ES-I3 (cell line): Measurements from ENCODE around the gene NR1I3.
A peak's percentile ranks its signal among the peaks of the same experiment; 100 is the strongest.
"Not testable (repeated sequence)": the region's sequence is repeated elsewhere in the genome, so short reads cannot be mapped to it uniquely, and the experiment has no call there.

ENCODE experiments used
- H3K36me3 ChIP-seq: 2 replicates; pipeline ENCODE4 v1.6.1; 2013; ENCODE audit warnings: mild to moderate bottlenecking, low read length, control low read depth, moderate library complexity; ENCODE audit not compliant: insufficient read depth
- H3K4me1 ChIP-seq: 2 replicates; pipeline ENCODE4 v1.6.1; 2013; ENCODE audit warnings: mild to moderate bottlenecking, control low read depth, low read length; ENCODE audit not compliant: insufficient read depth
- H3K9ac ChIP-seq: 2 replicates; pipeline ENCODE4 v1.6.1; 2013; ENCODE audit warnings: low read depth, mild to moderate bottlenecking, low read length, moderate library complexity
- H3K9me3 ChIP-seq: 2 replicates; pipeline ENCODE4 v1.6.1; 2013; ENCODE audit warnings: mild to moderate bottlenecking, low read length, moderate library complexity; ENCODE audit not compliant: control insufficient read depth, insufficient read depth

The NR1I3 gene

GRCh38 chr1:161259345-161259702 is 21.3 kb upstream of the NR1I3 start:
- peak overlapping the region; percentile 58; the same call in 1 of the 2 replicates for H3K9ac ChIP-seq
- H3K36me3 ChIP-seq = no peaks in the 10 kb centered on the region
- H3K4me1 ChIP-seq = 0 out of 2 replicates have a peak, but pooled peaks cover 5% of the 10 kb centered on the region
- 0 out of 2 replicates have a peak, but pooled peaks cover 2% of the 10 kb centered on the region for H3K9me3 ChIP-seq

DNA sequence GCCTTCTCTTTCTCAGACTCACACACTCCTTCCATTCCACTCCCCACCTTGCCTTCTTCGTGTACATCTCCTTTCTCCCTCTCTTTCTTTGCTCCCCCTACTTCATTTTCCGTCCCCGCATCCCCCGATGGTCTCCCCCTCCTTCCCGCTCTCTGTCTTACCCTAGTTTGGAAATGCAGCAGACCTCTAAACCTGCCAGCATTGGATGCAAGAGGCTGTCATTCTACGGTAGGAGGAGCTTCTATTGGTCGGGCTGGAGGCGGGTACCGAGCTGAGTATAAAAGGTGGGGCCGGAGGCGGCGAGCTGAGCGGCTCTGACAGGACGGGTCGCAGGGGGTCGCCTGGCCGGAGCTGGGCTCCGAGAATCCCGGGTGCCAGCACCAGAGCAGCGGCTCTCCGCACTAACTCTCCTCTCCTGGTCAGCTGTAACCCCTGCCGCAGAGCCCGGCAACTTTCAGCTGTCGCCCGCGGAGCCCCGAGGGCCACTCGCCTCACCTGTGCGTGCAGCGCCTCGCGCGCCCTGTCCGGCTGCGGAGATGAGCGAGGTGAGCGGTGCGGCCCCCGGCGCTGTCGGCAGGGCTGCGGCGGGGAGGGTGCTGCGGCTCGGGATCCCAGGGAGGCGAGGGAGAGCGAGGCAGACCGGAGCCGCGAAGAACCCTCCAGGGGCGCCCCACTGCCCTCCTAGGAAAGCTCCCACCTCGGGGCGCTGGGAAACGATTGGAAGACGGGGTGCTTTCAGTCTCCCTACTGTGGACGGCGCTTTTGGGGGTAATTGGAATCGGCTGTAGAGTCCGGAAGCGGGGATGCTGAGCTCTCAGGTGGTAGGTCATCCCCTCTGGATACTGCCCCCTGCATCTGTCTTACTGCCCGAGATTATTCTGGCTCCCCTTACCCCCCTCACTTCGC is 20.7 kb upstream of the NR1I3 start, which contains the start of gene PCP4L1:
Gene PCP4L1, plus strand, starts transcription at position 307 of the 906 bp plus-strand sequence. Its CDS starts 230 bp downstream, at position 537.
- Histone ChIP-seq H3K9ac (peak within 1 kb of the TSS; percentile 58; the same call in 1 of the 2 replicates), H3K36me3 (no peaks in the 10 kb centered on the region), H3K9me3 (0 out of 2 replicates have a peak, but pooled peaks cover 2% of the 10 kb centered on the region), H3K4me1 (0 out of 2 replicates have a peak, but pooled peaks cover 5% of the 10 kb centered on the region)

DNA sequence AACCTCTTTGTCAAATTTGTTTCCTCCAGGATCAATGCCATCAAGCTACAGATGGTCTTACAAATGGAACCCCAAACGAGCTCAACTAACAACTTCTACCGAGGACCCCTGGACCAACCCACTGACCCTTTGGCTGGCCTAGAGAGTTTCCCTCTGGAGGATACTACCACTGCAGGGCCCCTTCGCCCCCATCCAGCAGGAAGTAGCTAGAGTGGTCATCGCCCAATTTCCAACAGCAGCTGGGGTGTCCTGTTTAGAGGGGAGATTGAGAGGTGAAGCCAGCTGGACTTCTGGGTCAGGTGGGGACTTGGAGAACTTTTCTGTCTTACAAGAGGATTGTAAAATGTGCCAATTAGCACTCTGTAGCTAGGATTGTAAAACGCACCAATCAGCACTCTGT is 19.1 kb upstream of the NR1I3 start:
- not testable (repeated sequence) for H3K9ac ChIP-seq, H3K36me3 ChIP-seq, H3K9me3 ChIP-seq, H3K4me1 ChIP-seq

- H3K9me3 ChIP-seq, H3K9ac ChIP-seq, H3K36me3 ChIP-seq, H3K4me1 ChIP-seq: not testable (repeated sequence)
These were observed 18.0 kb upstream of the NR1I3 start for GRCh38 chr1:161255955-161256520.

GRCh38 chr1:161255302-161255701 is 17.3 kb upstream of the NR1I3 start:
- not testable (repeated sequence) for H3K9me3 ChIP-seq, H3K36me3 ChIP-seq, H3K9ac ChIP-seq, H3K4me1 ChIP-seq

DNA sequence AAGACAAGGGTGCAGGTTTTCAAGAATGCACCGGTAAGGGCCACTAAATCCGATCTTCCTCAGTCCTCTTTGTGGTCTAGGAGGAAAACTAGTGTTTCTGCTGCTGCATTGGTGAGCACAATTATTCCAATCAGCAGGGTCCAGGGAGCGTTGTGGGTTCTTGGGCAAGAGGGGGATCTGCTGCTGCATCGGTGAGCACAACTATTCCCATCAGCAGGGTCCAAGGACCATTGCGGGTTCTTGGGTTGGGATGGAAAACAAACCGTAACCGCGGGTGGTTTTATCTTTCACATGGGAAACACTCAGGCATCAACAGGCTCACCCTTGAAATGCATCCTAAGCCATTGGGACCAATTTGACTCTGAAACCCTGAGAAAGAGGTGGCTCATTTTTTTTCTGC is 13.6 kb upstream of the NR1I3 start:
- H3K4me1 ChIP-seq = no peaks in the 10 kb centered on the region
- H3K9me3 ChIP-seq = no peaks in the 10 kb centered on the region
- H3K9ac ChIP-seq = no peak overlapping the region

GRCh38 chr1:161250829-161251228 is 12.8 kb upstream of the NR1I3 start:
- H3K9me3 ChIP-seq = no peaks in the 10 kb centered on the region
- no peaks in the 10 kb centered on the region for H3K36me3 ChIP-seq
- H3K4me1 ChIP-seq = no peaks in the 10 kb centered on the region
- no peak overlapping the region for H3K9ac ChIP-seq

More for the DNA sequence above, 13.6 kb upstream of the NR1I3 start:
- H3K36me3 ChIP-seq = no peaks in the 10 kb centered on the region

DNA sequence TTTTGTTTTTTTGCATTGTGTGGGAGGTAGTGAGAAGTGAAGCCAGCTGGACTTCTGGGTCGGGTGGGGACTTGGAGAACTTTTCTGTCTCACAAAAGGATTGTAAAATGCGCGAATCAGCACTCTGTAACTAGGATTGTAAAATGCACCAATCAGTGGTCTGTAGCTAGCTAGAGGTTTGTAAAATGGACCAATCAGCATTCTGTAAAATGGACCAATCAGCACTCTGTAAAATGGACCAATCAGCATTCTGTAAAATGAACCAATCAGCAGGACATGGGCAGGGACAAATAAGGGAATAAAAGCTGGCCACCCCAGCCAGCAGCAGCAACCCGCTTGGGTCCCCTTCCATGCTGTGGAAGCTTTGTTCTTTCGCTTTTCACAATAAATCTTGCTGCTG is 12.1 kb upstream of the NR1I3 start:
- not testable (repeated sequence) for H3K9ac ChIP-seq, H3K36me3 ChIP-seq, H3K9me3 ChIP-seq

DNA sequence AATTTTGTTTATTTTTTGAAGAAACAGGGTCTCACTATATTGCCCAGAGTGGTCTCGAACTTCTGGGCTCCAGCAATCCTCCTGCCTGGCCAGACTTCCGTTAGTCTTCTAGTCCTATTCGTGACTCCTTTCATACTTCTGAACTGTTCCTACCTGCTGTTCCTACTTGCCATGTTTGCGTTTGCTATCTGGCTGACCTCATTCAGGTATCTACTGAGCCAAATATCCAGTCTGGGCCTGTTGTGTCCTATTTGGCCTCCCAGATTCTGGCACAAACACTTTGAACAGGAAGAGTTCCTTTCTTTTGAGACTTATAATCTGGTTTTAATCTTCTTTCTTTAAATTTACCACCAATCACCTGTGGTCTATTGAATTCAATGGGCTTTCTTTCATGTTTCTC is 6.9 kb upstream of the NR1I3 start:
- Histone ChIP-seq H3K4me1 (no peaks in the 10 kb centered on the region), H3K9me3 (no peaks in the 10 kb centered on the region), H3K9ac (no peak overlapping the region), H3K36me3 (no peaks in the 10 kb centered on the region)

More for the DNA sequence above, 12.1 kb upstream of the NR1I3 start:
- H3K4me1 ChIP-seq = not testable (repeated sequence)

GRCh38 chr1:161242313-161242712 is 4.3 kb upstream of the NR1I3 start:
- H3K4me1 ChIP-seq = no peaks in the 10 kb centered on the region
- H3K9me3 ChIP-seq = no peaks in the 10 kb centered on the region
- no peak overlapping the region for H3K9ac ChIP-seq
- no peaks in the 10 kb centered on the region for H3K36me3 ChIP-seq

DNA sequence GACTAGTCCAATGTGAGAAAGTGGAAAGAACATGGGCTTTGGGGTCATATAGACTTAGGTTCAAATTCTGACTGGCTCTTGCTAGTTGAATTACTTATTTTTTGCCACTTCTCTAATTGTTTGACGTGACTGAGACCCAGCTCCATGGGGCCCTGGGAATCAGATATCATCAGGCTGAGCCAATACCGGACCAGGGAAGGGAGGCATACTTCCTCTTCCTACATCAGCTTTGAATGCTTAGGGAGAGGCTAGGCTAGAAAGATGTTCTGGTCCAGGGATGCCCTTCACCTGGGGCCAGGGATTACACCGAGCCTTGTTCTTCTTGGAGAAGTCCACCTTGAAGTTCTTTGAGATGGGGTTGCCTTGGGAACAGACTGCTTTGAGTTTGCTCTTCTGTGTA is 3.7 kb upstream of the NR1I3 start:
- Histone ChIP-seq H3K9ac (no peak overlapping the region), H3K4me1 (no peaks in the 10 kb centered on the region), H3K36me3 (no peaks in the 10 kb centered on the region), H3K9me3 (no peaks in the 10 kb centered on the region)

DNA sequence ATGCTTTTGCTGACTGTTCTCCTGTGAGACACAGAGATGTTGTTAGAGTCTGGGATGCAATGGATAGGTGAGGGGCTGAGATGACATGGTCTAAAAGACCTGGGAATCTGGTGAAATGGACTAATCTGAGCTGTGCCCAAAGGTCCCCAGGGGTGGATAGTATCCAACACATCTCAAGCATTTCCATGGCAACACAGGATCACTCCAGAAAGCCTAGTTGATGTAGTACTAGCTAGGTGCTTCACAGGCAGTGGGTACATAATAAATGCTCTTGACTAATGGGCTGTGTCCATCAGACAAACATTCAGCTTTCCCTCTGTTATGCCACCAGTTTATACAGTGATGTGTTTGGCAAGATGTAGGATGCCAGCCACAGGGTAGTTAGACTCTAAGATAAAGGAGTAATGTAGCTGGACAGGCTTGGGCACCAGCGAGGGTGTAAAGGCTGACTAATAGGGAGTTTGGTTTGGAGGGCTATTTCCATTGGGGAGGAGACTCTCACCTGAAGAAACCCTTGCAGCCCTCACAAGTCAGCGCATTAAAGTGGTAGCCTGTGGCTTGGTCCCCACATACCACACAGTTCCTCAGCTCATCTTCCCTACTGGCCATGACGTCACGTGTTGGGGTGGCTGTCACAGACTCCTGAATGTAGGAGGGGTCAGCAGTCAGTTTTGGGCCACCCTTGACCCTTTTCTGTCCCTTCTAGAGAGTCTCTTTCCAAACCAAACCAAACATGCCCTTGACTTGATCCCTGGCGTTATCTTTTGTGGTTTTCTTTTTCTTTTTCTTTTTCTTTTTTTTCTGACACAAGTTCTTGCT is 1.8 kb downstream of the NR1I3 start:
- no peaks in the 10 kb centered on the region for H3K36me3 ChIP-seq
- 0 out of 2 replicates have a peak, but pooled peaks cover 6% of the 10 kb centered on the region for H3K4me1 ChIP-seq
- no peaks in the 10 kb centered on the region for H3K9me3 ChIP-seq
- H3K9ac ChIP-seq = no peak overlapping the region

DNA sequence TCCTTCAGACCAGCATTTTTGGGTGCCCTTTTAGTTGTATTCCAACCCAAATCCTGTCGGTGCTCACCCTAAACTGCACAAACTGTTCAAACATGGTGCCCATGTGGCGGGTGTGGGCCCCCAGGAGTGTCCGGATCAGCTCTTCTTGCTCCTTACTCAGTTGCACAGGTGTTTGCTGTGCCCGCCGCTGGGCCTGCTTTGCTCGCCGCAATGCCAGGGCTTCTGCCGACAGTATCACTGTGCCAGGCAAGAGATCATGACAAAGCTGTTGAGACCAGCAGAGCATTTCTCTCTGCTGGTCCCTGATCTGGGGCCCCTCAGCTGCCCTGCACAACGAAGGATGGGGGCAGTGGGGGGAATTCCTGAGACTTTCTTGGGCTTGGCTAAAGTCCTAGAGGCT is 4.9 kb downstream of the NR1I3 start:
- Histone ChIP-seq H3K9me3 (no peaks in the 10 kb centered on the region), H3K4me1 (0 out of 2 replicates have a peak, but pooled peaks cover 6% of the 10 kb centered on the region), H3K36me3 (peaks cover 5% of the 10 kb centered on the region; the same call in 1 of the 2 replicates), H3K9ac (no peak overlapping the region)

- Histone ChIP-seq H3K9me3 (no peaks in the 10 kb centered on the region), H3K9ac (no peak overlapping the region), H3K4me1 (peaks cover 6% of the 10 kb centered on the region; the same call in 1 of the 2 replicates), H3K36me3 (peaks cover 5% of the 10 kb centered on the region; the same call in 1 of the 2 replicates)
These were observed 7.2 kb downstream of the NR1I3 start for GRCh38 chr1:161230762-161231161.
